SK-N-SH (cell line): ENCODE results near the gene NPC1. TPM values are rescaled to one million over a fixed set of nuclear protein-coding genes. Genes with fewer than 3 reads are reported as not detected.

Source experiments
- CTCF ChIA-PET: fragments of 300-600, 350-600 bp; formaldehyde crosslinking; extraction: SDS; loops from one replicate; lab custom pipeline; 2021; lab: Yijun Ruan, JAX
- POLR2A ChIA-PET: fragments of 350-600 bp; sonication (Branson Sonifier 250); formaldehyde crosslinking; extraction: SDS; loops from one replicate; lab custom pipeline; 2020; ENCODE audit warnings: antibody characterized with exemption, inconsistent platforms; lab: Yijun Ruan, JAX
- DNase-seq: peaks from one replicate; pipeline ENCODE4 v3.0.0; 2012
- H2AFZ ChIP-seq: fragments of 200-600 bp; sonication (generic); 2 replicates; pipeline ENCODE4 v1.8.1; 2016; ENCODE audit warnings: antibody characterized with exemption, mild to moderate bottlenecking, low read depth
- H3F3A ChIP-seq: fragments of 200-600 bp; sonication (generic); replicated peaks from 2 replicates; pipeline ENCODE3; 2016; ENCODE audit warnings: antibody characterized with exemption, mild to moderate bottlenecking; ENCODE audit not compliant: insufficient read depth
- H3K27ac ChIP-seq, 2 experiments: fragments of 200-500 bp in 1 of 2; fragments of 200-600 bp in 1 of 2; sonication (Bioruptor generic) in 1 of 2; sonication (generic), shearing (Covaris generic) in 1 of 2; 2 replicates each; pipeline versions ENCODE4 v1.5.1 to v1.6.1; 2014 to 2016; ENCODE audit warnings: low read depth in 2 of 2, inconsistent platforms in 1 of 2, low read length in 1 of 2, mild to moderate bottlenecking in 1 of 2, mixed read lengths in 1 of 2
- H3K27me3 ChIP-seq: fragments of 200-600 bp; sonication (generic), shearing (Covaris generic); 2 replicates; pipeline ENCODE4 v1.6.1; 2016; ENCODE audit warnings: mixed run types; ENCODE audit not compliant: insufficient read depth
- H3K36me3 ChIP-seq, 2 experiments: fragments of 200-500 bp in 1 of 2; fragments of 200-600 bp in 1 of 2; sonication (Bioruptor generic) in 1 of 2; sonication (generic) in 1 of 2; replicated peaks in 1 of 2; 2 replicates each; pipeline versions ENCODE3 to v1.5.1; 2014 to 2016; ENCODE audit warnings: low read length in 1 of 2, mild to moderate bottlenecking in 1 of 2; ENCODE audit not compliant: insufficient read depth in 2 of 2, control insufficient read depth in 1 of 2
- H3K4me1 ChIP-seq, 2 experiments: fragments of 200-500 bp in 1 of 2; fragments of 200-600 bp in 1 of 2; sonication (Bioruptor generic) in 1 of 2; sonication (generic), shearing (Covaris generic) in 1 of 2; 2 replicates each; pipeline versions ENCODE4 v1.5.1 to v1.6.1; 2014 to 2016; ENCODE audit warnings: low read depth in 1 of 2, low read length in 1 of 2, mixed run types in 1 of 2; ENCODE audit not compliant: insufficient read depth in 2 of 2, control insufficient read depth in 1 of 2
- H3K4me2 ChIP-seq: fragments of 200-600 bp; sonication (generic), shearing (Covaris generic); 2 replicates; pipeline ENCODE4 v1.6.1; 2017; ENCODE audit warnings: mixed run types
- H3K4me3 ChIP-seq, 2 experiments: fragments of 200-500 bp in 1 of 2; fragments of 200-600 bp in 1 of 2; sonication (Bioruptor generic) in 1 of 2; sonication (generic), shearing (Covaris generic) in 1 of 2; 2 replicates each; pipeline versions ENCODE4 v1.5.1 to v1.8.1; 2014 to 2016; ENCODE audit warnings: low read depth in 2 of 2, inconsistent platforms in 1 of 2, low read length in 1 of 2, mild to moderate bottlenecking in 1 of 2, mixed read lengths in 1 of 2, moderate library complexity in 1 of 2
- H3K79me2 ChIP-seq: fragments of 200-600 bp; sonication (generic); 2 replicates; pipeline ENCODE4 v1.8.1; 2017; ENCODE audit warnings: mild to moderate bottlenecking; ENCODE audit not compliant: insufficient read depth
- H3K9ac ChIP-seq: fragments of 200-600 bp; sonication (generic); 2 replicates; pipeline ENCODE4 v1.6.1; 2017; ENCODE audit warnings: mixed run types
- H3K9me2 ChIP-seq: fragments of 200-600 bp; sonication (generic); 2 replicates; pipeline ENCODE4 v1.6.1; 2017; ENCODE audit warnings: mixed run types
- H3K9me3 ChIP-seq: fragments of 200-600 bp; sonication (generic); 2 replicates; pipeline ENCODE4 v1.6.1; 2017; ENCODE audit warnings: mixed run types, mild to moderate bottlenecking, moderate library complexity
- H4K20me1 ChIP-seq: fragments of 200-600 bp; sonication (generic); 2 replicates; pipeline ENCODE4 v1.6.1; 2017; ENCODE audit warnings: mild to moderate bottlenecking, mixed run types; ENCODE audit not compliant: insufficient read depth
- ELF1 ChIP-seq: IDR thresholded peaks from 2 replicates; pipeline ENCODE4 v1.4.0; 2012
- EP300 ChIP-seq, 2 experiments: IDR thresholded peaks; 2 replicates each; pipeline versions ENCODE4 v1.4.0 to v1.6.1; 2012; ENCODE audit warnings: borderline replicate concordance in 1 of 2, low read depth in 1 of 2, low read length in 1 of 2
- GABPA ChIP-seq: IDR thresholded peaks from 2 replicates; pipeline ENCODE4 v1.4.0; 2012; ENCODE audit warnings: low read depth, mild to moderate bottlenecking
- JUND ChIP-seq: IDR thresholded peaks from 2 replicates; pipeline ENCODE4 v1.4.0; 2012
- MEF2A ChIP-seq: IDR thresholded peaks from 2 replicates; pipeline ENCODE4 v1.4.0; 2012; ENCODE audit warnings: low read depth, borderline replicate concordance
- NFIC ChIP-seq: IDR thresholded peaks from 2 replicates; pipeline ENCODE4 v1.4.0; 2012; ENCODE audit warnings: borderline replicate concordance
- NRF1 ChIP-seq: IDR thresholded peaks from 2 replicates; pipeline ENCODE4 v1.6.1; 2012; ENCODE audit warnings: low read depth, mild to moderate bottlenecking, low read length
- RCOR1 ChIP-seq: fragments of 150-350 bp; IDR thresholded peaks from 2 replicates; pipeline ENCODE4 v1.6.1; 2017; ENCODE audit warnings: antibody characterized with exemption, low read length
- SMC3 ChIP-seq: IDR thresholded peaks from 2 replicates; pipeline ENCODE4 v1.6.1; 2012; ENCODE audit warnings: low read depth, low read length, improper control_type of control experiment
- TAF1 ChIP-seq: IDR thresholded peaks from 2 replicates; pipeline ENCODE4 v1.6.1; 2012; ENCODE audit warnings: low read depth, mild to moderate bottlenecking, low read length, moderate library complexity, borderline replicate concordance
- TCF12 ChIP-seq: IDR thresholded peaks from 2 replicates; pipeline ENCODE4 v1.4.0; 2012
- TEAD4 ChIP-seq: IDR thresholded peaks from 2 replicates; pipeline ENCODE4 v1.4.0; 2012; ENCODE audit warnings: mild to moderate bottlenecking, borderline replicate concordance; ENCODE audit not compliant: insufficient read depth
- WGBS: methylation state at CpG from one replicate; pipeline ENCODE4 v1.1.6; 2017; ENCODE audit warnings: low lambda C conversion rate; 5-methylcytosine and 5-hydroxymethylcytosine counted together
- polyA plus RNA-seq, 3 experiments: library from polyadenylated mRNA; depleted of rRNA; stranded (reverse); fragments of >200 nt; gene quantifications; 2 replicates each; pipeline ENCODE4 v1.2.3, GENCODE V29; 2012
- TF ChIP-seq, protein P1 (sequence below): fragments of 200-600 bp; sonication (generic); IDR thresholded peaks from 2 replicates; pipeline ENCODE4 v1.6.1; 2017; ENCODE audit warnings: antibody characterized with exemption, mild to moderate bottlenecking, moderate library complexity
- TF ChIP-seq, protein P2 (sequence below): fragments of 150-350 bp; IDR thresholded peaks from 2 replicates; pipeline ENCODE4 v1.6.1; 2017; ENCODE audit warnings: antibody characterized with exemption, low read length, low read depth, borderline replicate concordance
- TF ChIP-seq, protein P3 (sequence below): IDR thresholded peaks from 2 replicates; pipeline ENCODE4; 2012

The NPC1 gene
- polyA plus RNA-seq, 1 of the 3 experiments (the other 2 are of a cell fraction), result 23.9 TPM

DNA sequence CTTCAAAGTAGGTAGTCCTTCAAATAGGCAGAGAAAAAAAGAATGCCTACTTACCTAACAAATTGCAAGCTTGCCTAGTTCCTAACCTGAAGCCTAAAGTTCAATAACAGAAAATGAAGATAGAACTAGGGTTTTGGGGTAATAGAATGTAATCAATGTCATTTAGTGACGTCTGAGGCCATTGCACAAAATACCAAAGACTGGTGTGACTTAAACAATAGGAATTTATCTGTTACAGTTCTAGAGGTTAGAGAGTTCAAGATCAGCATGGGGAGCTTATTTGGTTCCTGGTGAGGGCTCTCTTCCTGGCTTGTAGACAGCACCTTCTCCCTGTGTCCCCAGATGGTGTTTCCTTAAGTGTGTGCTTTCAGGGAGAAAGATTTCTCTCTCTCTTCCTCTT, 4.7 kb upstream of the NPC1 start:
- WGBS, result 71% methylated on average over 1 of the region's 1 CpG
- H4K20me1 ChIP-seq, result no peaks in the 10 kb centered on the region
- TF ChIP-seq TCF12, result no peak
- no peak for TF ChIP-seq GABPA
- TF ChIP-seq NRF1, result no peak
- TF ChIP-seq, protein P1, sequence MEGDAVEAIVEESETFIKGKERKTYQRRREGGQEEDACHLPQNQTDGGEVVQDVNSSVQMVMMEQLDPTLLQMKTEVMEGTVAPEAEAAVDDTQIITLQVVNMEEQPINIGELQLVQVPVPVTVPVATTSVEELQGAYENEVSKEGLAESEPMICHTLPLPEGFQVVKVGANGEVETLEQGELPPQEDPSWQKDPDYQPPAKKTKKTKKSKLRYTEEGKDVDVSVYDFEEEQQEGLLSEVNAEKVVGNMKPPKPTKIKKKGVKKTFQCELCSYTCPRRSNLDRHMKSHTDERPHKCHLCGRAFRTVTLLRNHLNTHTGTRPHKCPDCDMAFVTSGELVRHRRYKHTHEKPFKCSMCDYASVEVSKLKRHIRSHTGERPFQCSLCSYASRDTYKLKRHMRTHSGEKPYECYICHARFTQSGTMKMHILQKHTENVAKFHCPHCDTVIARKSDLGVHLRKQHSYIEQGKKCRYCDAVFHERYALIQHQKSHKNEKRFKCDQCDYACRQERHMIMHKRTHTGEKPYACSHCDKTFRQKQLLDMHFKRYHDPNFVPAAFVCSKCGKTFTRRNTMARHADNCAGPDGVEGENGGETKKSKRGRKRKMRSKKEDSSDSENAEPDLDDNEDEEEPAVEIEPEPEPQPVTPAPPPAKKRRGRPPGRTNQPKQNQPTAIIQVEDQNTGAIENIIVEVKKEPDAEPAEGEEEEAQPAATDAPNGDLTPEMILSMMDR, result no peak
- TF ChIP-seq, protein P2, sequence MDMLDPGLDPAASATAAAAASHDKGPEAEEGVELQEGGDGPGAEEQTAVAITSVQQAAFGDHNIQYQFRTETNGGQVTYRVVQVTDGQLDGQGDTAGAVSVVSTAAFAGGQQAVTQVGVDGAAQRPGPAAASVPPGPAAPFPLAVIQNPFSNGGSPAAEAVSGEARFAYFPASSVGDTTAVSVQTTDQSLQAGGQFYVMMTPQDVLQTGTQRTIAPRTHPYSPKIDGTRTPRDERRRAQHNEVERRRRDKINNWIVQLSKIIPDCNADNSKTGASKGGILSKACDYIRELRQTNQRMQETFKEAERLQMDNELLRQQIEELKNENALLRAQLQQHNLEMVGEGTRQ, result no peak
- TF ChIP-seq SMC3, result no peak
- no peak for TF ChIP-seq NFIC
- no peak for TF ChIP-seq TEAD4
- TF ChIP-seq, protein P3, sequence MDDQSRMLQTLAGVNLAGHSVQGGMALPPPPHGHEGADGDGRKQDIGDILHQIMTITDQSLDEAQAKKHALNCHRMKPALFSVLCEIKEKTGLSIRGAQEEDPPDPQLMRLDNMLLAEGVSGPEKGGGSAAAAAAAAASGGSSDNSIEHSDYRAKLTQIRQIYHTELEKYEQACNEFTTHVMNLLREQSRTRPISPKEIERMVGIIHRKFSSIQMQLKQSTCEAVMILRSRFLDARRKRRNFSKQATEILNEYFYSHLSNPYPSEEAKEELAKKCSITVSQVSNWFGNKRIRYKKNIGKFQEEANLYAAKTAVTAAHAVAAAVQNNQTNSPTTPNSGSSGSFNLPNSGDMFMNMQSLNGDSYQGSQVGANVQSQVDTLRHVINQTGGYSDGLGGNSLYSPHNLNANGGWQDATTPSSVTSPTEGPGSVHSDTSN, result no peak
- TF ChIP-seq EP300 (IDR thresholded peaks at IDR 0.05; ENCODE audit: borderline replicate concordance in 1 of 2, low read depth in 1 of 2, low read length in 1 of 2), result no peak
- no peak for TF ChIP-seq MEF2A
- TF ChIP-seq JUND, result no peak
- no peak for TF ChIP-seq RCOR1
- TF ChIP-seq ELF1, result no peak
- no peak for TF ChIP-seq TAF1
- H3K27me3 ChIP-seq, result no peaks in the 10 kb centered on the region
- H3K9ac ChIP-seq, result no peak overlapping the region
- peaks cover 0 to 3% of the 10 kb centered on the region in 2 experiments; a peak in 2 of 4 replicates for H3K4me1 ChIP-seq
- no peak for DNase-seq
- H3K4me2 ChIP-seq, result no peak overlapping the region
- ChIA-PET POLR2A (no interaction called here), CTCF (interaction anchor here (1.3 to 1.9 kb wide), 2 partner anchors 92 to 111 kb away, joined by 3 to 9 read pairs; no protein-coding TSS in a partner anchor)
- no peaks in the 10 kb centered on the region for H3K36me3 ChIP-seq
- no peak overlapping the region for H2AFZ ChIP-seq
- no peaks in the 10 kb centered on the region for H3K9me2 ChIP-seq
- H3F3A ChIP-seq, result peaks cover 27% of the 10 kb centered on the region
- no peaks in the 10 kb centered on the region for H3K9me3 ChIP-seq
- H3K27ac ChIP-seq, result no peak overlapping the region
- H3K79me2 ChIP-seq, result peaks cover under 1% of the 10 kb centered on the region; the same call in 1 of the 2 replicates
- no peak overlapping the region for H3K4me3 ChIP-seq
